Central memory CD4-positive, alpha-beta T cell (primary cell): ENCODE results near the gene PLB1.
A peak's percentile ranks its signal among the peaks of the same experiment; 100 is the strongest.

Source experiments
- DNase-seq: peaks from one replicate; pipeline ENCODE4 v3.0.0; 2022

The PLB1 gene

GRCh38 chr2:28616396-28616999 is 120.6 kb downstream of the PLB1 start:
- DNase-seq, result no peak

GRCh38 chr2:28617502-28618184 is 121.8 kb downstream of the PLB1 start:
- no peak for DNase-seq

- DNase-seq, result no peak
These were observed 122.6 kb downstream of the PLB1 start for GRCh38 chr2:28618221-28619141.

GRCh38 chr2:28619213-28620196 is 123.6 kb downstream of the PLB1 start:
- no peak for DNase-seq

GRCh38 chr2:28620291-28620793 is 124.5 kb downstream of the PLB1 start:
- DNase-seq, result no peak

- no peak for DNase-seq
These were observed 124.9 kb downstream of the PLB1 start for GRCh38 chr2:28620801-28621171.

GRCh38 chr2:28621172-28622100 is 125.6 kb downstream of the PLB1 start:
- peak; percentile 95 for DNase-seq

- DNase-seq, result no peak
These were observed 126.2 kb downstream of the PLB1 start for GRCh38 chr2:28622101-28622499.

- no peak for DNase-seq
These were observed 127.9 kb downstream of the PLB1 start for GRCh38 chr2:28623582-28624405.

GRCh38 chr2:28624436-28624792 is 128.6 kb downstream of the PLB1 start:
- DNase-seq, result no peak

GRCh38 chr2:28624793-28625701 is 129.2 kb downstream of the PLB1 start:
- peak; percentile 83 for DNase-seq

GRCh38 chr2:28626376-28626775 is 130.5 kb downstream of the PLB1 start:
- DNase-seq, result no peak

- no peak for DNase-seq
These were observed 131.1 kb downstream of the PLB1 start for GRCh38 chr2:28626891-28627421.

GRCh38 chr2:28627722-28628480 is 132.0 kb downstream of the PLB1 start:
- no peak for DNase-seq

GRCh38 chr2:28628506-28628905 is 132.6 kb downstream of the PLB1 start:
- DNase-seq, result no peak

- no peak for DNase-seq
These were observed 133.1 kb downstream of the PLB1 start for GRCh38 chr2:28628987-28629386.

GRCh38 chr2:28629910-28630309 is 134.1 kb downstream of the PLB1 start:
- no peak for DNase-seq

GRCh38 chr2:28630341-28630740 is 134.5 kb downstream of the PLB1 start:
- no peak for DNase-seq
